H1 (cell line): ENCODE results near the gene WDR37. TPM values are rescaled to one million over a fixed set of nuclear protein-coding genes. Genes with fewer than 3 reads are reported as not detected.

Experiments used
- CTCF ChIA-PET: fragments of 300-600 bp; sonication (Branson Sonifier 250); formaldehyde crosslinking; loops from one replicate; lab custom pipeline; 2021; ENCODE audit not compliant: partially characterized antibody; lab: Charles Lee
- POLR2A ChIA-PET: fragments of 300-600 bp; sonication (Branson Sonifier 250); formaldehyde crosslinking; loops from one replicate; lab custom pipeline; 2021; ENCODE audit warnings: inconsistent platforms; ENCODE audit not compliant: partially characterized antibody; lab: Charles Lee
- DNase-seq, 2 experiments: peaks; one replicate each; pipeline versions ENCODE4 v3.0.0 to v3.0.0-alpha.2; 2010 to 2022; ENCODE audit warnings: low spot score in 2 of 2, low read depth in 1 of 2, mixed read lengths in 1 of 2
- FAIRE-seq: peaks from 2 replicates; lab custom pipeline; 2011; peaks lifted over from hg19 to GRCh38; lab: Jason Lieb, UNC
- H2AFZ ChIP-seq: 2 replicates; pipeline ENCODE4 v1.8.1; 2012; ENCODE audit warnings: low read length, inconsistent platforms
- H2AK5ac ChIP-seq: 2 replicates; pipeline ENCODE4 v1.6.1; 2013; ENCODE audit warnings: low read depth, low read length
- H2BK120ac ChIP-seq: replicated peaks from 2 replicates; pipeline ENCODE3; 2013; ENCODE audit warnings: low read depth, low read length, inconsistent platforms
- H2BK12ac ChIP-seq: 2 replicates; pipeline ENCODE4 v1.6.1; 2013; ENCODE audit warnings: low read depth, low read length
- H2BK15ac ChIP-seq: 2 replicates; pipeline ENCODE4 v1.6.1; 2013; ENCODE audit warnings: low read length
- H2BK20ac ChIP-seq: 2 replicates; pipeline ENCODE4 v1.6.1; 2013; ENCODE audit warnings: low read length
- H2BK5ac ChIP-seq: 2 replicates; pipeline ENCODE4 v1.6.1; 2013; ENCODE audit warnings: low read depth, low read length
- H3K14ac ChIP-seq: 2 replicates; pipeline ENCODE4 v1.6.1; 2013; ENCODE audit warnings: inconsistent platforms; ENCODE audit not compliant: insufficient read length
- H3K18ac ChIP-seq: 2 replicates; pipeline ENCODE4 v1.6.1; 2013; ENCODE audit warnings: low read length; ENCODE audit errors: extremely low read depth
- H3K23ac ChIP-seq: 2 replicates; pipeline ENCODE4 v1.6.1; 2013; ENCODE audit warnings: inconsistent platforms; ENCODE audit not compliant: insufficient read length
- H3K23me2 ChIP-seq: 2 replicates; pipeline ENCODE4 v1.6.1; 2013; ENCODE audit warnings: low read depth, low read length
- H3K27ac ChIP-seq: 2 replicates; pipeline ENCODE4 v1.6.1; 2011; ENCODE audit warnings: low read depth, low read length, inconsistent platforms
- H3K27me3 ChIP-seq, 4 experiments: replicated peaks in 1 of 4; 1 replicate in 1 of 4; 2 replicates in 3 of 4; pipeline versions ENCODE4 v1.6.1 to v1.8.1; 2011 to 2013; ENCODE audit warnings: low read length in 3 of 4, mild to moderate bottlenecking in 3 of 4, inconsistent platforms in 2 of 4, mixed read lengths in 2 of 4, moderate library complexity in 1 of 4; ENCODE audit not compliant: control insufficient read depth in 3 of 4, insufficient read depth in 3 of 4; ENCODE audit errors: extremely low read depth in 1 of 4
- H3K36me3 ChIP-seq, 4 experiments: 2 replicates each; pipeline versions ENCODE4 v1.6.1 to v1.8.1; 2011 to 2013; ENCODE audit warnings: mild to moderate bottlenecking in 4 of 4, low read length in 3 of 4, moderate library complexity in 2 of 4, control low read depth in 1 of 4, inconsistent platforms in 1 of 4; ENCODE audit not compliant: insufficient read depth in 4 of 4, control insufficient read depth in 2 of 4
- H3K4ac ChIP-seq: replicated peaks from 2 replicates; pipeline ENCODE3; 2013; ENCODE audit warnings: low read length, low read depth, mixed read lengths, inconsistent platforms; ENCODE audit not compliant: insufficient read length
- H3K4me1 ChIP-seq, 4 experiments: replicated peaks in 1 of 4; 1 replicate in 1 of 4; 2 replicates in 3 of 4; pipeline versions ENCODE4 v1.6.1 to v1.8.1; 2011 to 2013; ENCODE audit warnings: low read length in 3 of 4, inconsistent platforms in 2 of 4, mixed read lengths in 1 of 4; ENCODE audit not compliant: insufficient read depth in 4 of 4, control insufficient read depth in 3 of 4
- H3K4me2 ChIP-seq, 2 experiments: 2 replicates each; pipeline versions ENCODE4 v1.6.1 to v1.8.1; 2011 to 2013; ENCODE audit warnings: low read depth in 2 of 2, low read length in 2 of 2, control low read depth in 1 of 2, inconsistent platforms in 1 of 2, mild to moderate bottlenecking in 1 of 2; ENCODE audit not compliant: insufficient read depth in 1 of 2
- H3K4me3 ChIP-seq, 4 experiments: fragments of 200-600, 300-600 bp in 1 of 4; sonication (generic), shearing (Covaris generic), sonication (Bioruptor Twin) in 1 of 4; 2 replicates each; pipeline versions ENCODE4 v1.5.1 to v1.8.1; 2011 to 2016; ENCODE audit warnings: low read length in 4 of 4, low read depth in 3 of 4, control low read depth in 2 of 4, inconsistent platforms in 2 of 4, mild to moderate bottlenecking in 2 of 4, mixed read lengths in 1 of 4, moderate library complexity in 1 of 4; ENCODE audit not compliant: insufficient read depth in 2 of 4; ENCODE audit errors: extremely low read depth in 1 of 4
- H3K56ac ChIP-seq: replicated peaks from 2 replicates; pipeline ENCODE3; 2013; ENCODE audit warnings: low read depth, mild to moderate bottlenecking, mixed read lengths, low read length, inconsistent platforms; ENCODE audit not compliant: insufficient read length
- H3K79me1 ChIP-seq: 2 replicates; pipeline ENCODE4 v1.6.1; 2013; ENCODE audit warnings: low read depth, low read length, control low read depth
- H3K79me2 ChIP-seq, 2 experiments: 2 replicates each; pipeline versions ENCODE4 v1.6.1 to v1.8.1; 2012 to 2013; ENCODE audit warnings: low read length in 2 of 2, mild to moderate bottlenecking in 2 of 2, inconsistent platforms in 1 of 2; ENCODE audit not compliant: insufficient read depth in 2 of 2, control insufficient read depth in 1 of 2
- H3K9ac ChIP-seq, 4 experiments: replicated peaks in 1 of 4; 1 replicate in 1 of 4; 2 replicates in 3 of 4; pipeline versions ENCODE4 v1.6.1 to v1.8.1; 2011 to 2013; ENCODE audit warnings: low read depth in 3 of 4, low read length in 3 of 4, control low read depth in 2 of 4, mild to moderate bottlenecking in 2 of 4, moderate library complexity in 2 of 4, inconsistent platforms in 1 of 4; ENCODE audit errors: extremely low read depth in 1 of 4
- H3K9me3 ChIP-seq, 2 experiments: 2 replicates each; pipeline versions ENCODE4 v1.6.1 to v1.8.1; 2012 to 2013; ENCODE audit warnings: mild to moderate bottlenecking in 2 of 2, moderate library complexity in 2 of 2, control low read depth in 1 of 2, inconsistent platforms in 1 of 2, low read depth in 1 of 2, low read length in 1 of 2, mixed read lengths in 1 of 2; ENCODE audit not compliant: insufficient read depth in 2 of 2
- H4K20me1 ChIP-seq, 2 experiments: replicated peaks in 1 of 2; 2 replicates each; pipeline versions ENCODE3 to v1.8.1; 2011 to 2013; ENCODE audit warnings: inconsistent platforms in 2 of 2, low read length in 2 of 2, mild to moderate bottlenecking in 1 of 2; ENCODE audit not compliant: insufficient read depth in 2 of 2, control insufficient read depth in 1 of 2
- H4K5ac ChIP-seq: 2 replicates; pipeline ENCODE4 v1.6.1; 2013; ENCODE audit warnings: low read length, low read depth, mixed read lengths, inconsistent platforms; ENCODE audit not compliant: insufficient read length
- H4K8ac ChIP-seq: 2 replicates; pipeline ENCODE4 v1.8.0; 2013; ENCODE audit warnings: mild to moderate bottlenecking, moderate library complexity, low read length, inconsistent platforms; ENCODE audit not compliant: insufficient read depth; ENCODE audit errors: extremely low read depth
- H4K91ac ChIP-seq: replicated peaks from 2 replicates; pipeline ENCODE3; 2013; ENCODE audit warnings: low read length, mixed read lengths, inconsistent platforms; ENCODE audit not compliant: insufficient read length
- CBX8 ChIP-seq: fragments of 300-800, 300-1000 bp; sonication (generic); IDR thresholded peaks from 2 replicates; pipeline ENCODE4 v1.7.1; 2016; ENCODE audit warnings: low read depth, low read length, borderline replicate concordance
- GTF2F1 ChIP-seq: IDR thresholded peaks from 2 replicates; pipeline ENCODE4 v1.6.1; 2012; ENCODE audit warnings: low read depth, low read length, improper control_type of control experiment, borderline replicate concordance
- NANOG ChIP-seq: IDR thresholded peaks from 2 replicates; pipeline ENCODE4 v1.6.1; 2011; ENCODE audit warnings: low read length, low read depth, mild to moderate bottlenecking, inconsistent platforms; ENCODE audit not compliant: insufficient read depth, poor library complexity, severe bottlenecking
- PHF8 ChIP-seq: fragments of 200-600 bp; sonication (generic); conservative IDR thresholded peaks from 2 replicates; pipeline ENCODE4 v1.7.1; 2012; ENCODE audit warnings: low read depth, mild to moderate bottlenecking, inconsistent platforms, low read length, moderate library complexity
- RFX5 ChIP-seq: IDR thresholded peaks from 2 replicates; pipeline ENCODE4 v1.6.1; 2011; ENCODE audit warnings: low read depth, low read length, improper control_type of control experiment, borderline replicate concordance
- WGBS, 2 experiments: shearing (Covaris generic) in 1 of 2; methylation state at CpG; one replicate each; pipeline versions ENCODE4 v1.1.6 to v1.1.7; 2013 to 2015; ENCODE audit warnings: low lambda C conversion rate in 2 of 2, mixed read lengths in 2 of 2, inconsistent platforms in 1 of 2, low coverage in 1 of 2, missing lambda C conversion rate in 1 of 2; ENCODE audit not compliant: insufficient replicate concordance in 2 of 2, insufficient coverage in 1 of 2, insufficient read length in 1 of 2; ENCODE audit errors: extremely low coverage in 1 of 2, missing lambda C conversion rate in 1 of 2; 5-methylcytosine and 5-hydroxymethylcytosine counted together
- polyA plus RNA-seq, 7 experiments: library from polyadenylated mRNA; depleted of rRNA in 3 of 7; stranded (reverse) in 5 of 7; unstranded in 2 of 7; fragments of >200 nt in 5 of 7; fragments of 200-250 nt in 2 of 7; gene quantifications; 1 replicate in 5 of 7; 2 replicates in 1 of 7; 4 replicates in 1 of 7; pipeline versions ENCODE4 v1.2.1 to v1.2.3, GENCODE V29; 2011 to 2013; ENCODE audit warnings: missing spikeins in 2 of 7, mixed read lengths in 2 of 7
- total RNA-seq: library from RNA; stranded (reverse); fragmentation: NEBNext Ultra II Directional; extraction: Animal tissue kit (Norgen Biotek cat#: 25700); gene quantifications from 2 replicates; pipeline ENCODE4 v1.2.1, GENCODE V29; 2021

Gene WDR37
- total and polyA plus RNA-seq, 2 of the 8 experiments (the other 6 are each of a cell fraction or from before 2014, with no cell fraction given) = 9.6 to 12.0 TPM

DNA sequence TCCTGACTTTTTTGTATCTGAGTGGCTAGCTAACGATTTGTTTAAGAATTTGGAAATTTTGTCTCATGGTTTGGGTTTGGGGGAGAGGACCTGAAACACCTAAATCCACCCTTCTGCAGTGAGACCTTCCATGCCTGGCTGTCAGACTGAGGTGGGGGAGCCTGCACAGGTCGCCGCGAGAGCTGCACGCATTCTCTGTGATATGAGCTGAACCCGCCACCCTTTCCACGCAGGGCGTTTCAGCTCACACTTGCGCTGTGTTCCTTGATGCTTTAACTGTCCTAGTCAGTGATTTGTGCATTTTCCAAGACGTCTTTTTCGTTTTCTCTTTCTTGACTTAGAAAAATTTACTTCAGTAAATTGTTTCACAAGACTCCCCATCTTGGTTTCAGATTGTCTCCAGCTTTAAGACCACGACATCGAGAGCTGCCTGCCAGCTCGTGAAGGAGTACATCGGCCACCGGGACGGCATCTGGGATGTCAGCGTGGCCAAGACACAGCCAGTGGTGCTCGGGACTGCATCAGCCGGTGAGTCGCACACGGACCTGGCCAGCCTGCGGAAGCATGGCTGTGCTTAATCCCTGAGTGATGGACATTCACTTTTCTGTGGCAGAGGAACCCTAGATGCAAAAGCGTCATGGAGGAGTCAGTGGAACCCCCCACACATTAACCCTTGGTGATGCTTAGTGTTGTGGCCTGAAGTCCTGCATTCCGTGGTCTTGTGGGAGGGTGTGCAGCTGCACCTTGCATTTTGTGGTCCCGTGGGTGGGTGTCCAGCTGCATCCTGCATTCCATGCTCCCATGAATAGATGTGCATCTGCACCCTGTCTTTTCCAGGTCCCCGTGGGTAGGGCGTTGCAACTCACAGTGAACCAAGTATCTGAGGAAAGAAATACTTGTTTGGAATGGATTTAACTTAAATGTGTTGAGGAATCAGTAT is 28.1 kb downstream of the WDR37 start:
- Histone ChIP-seq H3K79me2 (no peaks in the 10 kb centered on the region), H3K9ac (no peak overlapping the region), H2AK5ac (no peak overlapping the region), H3K23ac (no peak overlapping the region), H3K27me3 (no peaks in the 10 kb centered on the region), H4K91ac (no peak overlapping the region), H3K4me1 (no peaks in the 10 kb centered on the region), H3K4me3 (no peak overlapping the region), H2BK5ac (no peak overlapping the region), H3K56ac (no peak overlapping the region), H3K14ac (no peak overlapping the region), H3K18ac (no peak overlapping the region), H3K4me2 (no peak overlapping the region), H3K9me3 (no peaks in the 10 kb centered on the region), H2BK12ac (no peak overlapping the region), H4K20me1 (peaks cover 0 to 7% of the 10 kb centered on the region in 2 experiments), H2BK120ac (no peak overlapping the region), H4K5ac (no peak overlapping the region), H3K79me1 (no peaks in the 10 kb centered on the region), H3K36me3 (peaks cover 10 to 48% (median 30%) of the 10 kb centered on the region in 4 experiments), H2AFZ (no peak overlapping the region), H3K23me2 (no peaks in the 10 kb centered on the region), H3K4ac (no peak overlapping the region), H2BK20ac (no peak overlapping the region), H2BK15ac (no peak overlapping the region), H4K8ac (no peak overlapping the region), H3K27ac (no peak overlapping the region)
- 91% methylated on average over 28 of the region's 28 CpGs; no CpG with 5 or more reads in 1 of the 2 experiments for WGBS, 2 experiments
- FAIRE-seq = no peak
- TF ChIP-seq CBX8 (no peak), RFX5 (no peak), GTF2F1 (no peak), NANOG (no peak), PHF8 (no peak)
- CTCF ChIA-PET = interaction anchor here (0.9 to 1.8 kb wide), 4 partner anchors 10 to 26 kb away, joined by 3 to 6 read pairs (median 4); no protein-coding TSS in a partner anchor
- DNase-seq = no peak
- POLR2A ChIA-PET = no interaction called here
